HEK293 (cell line): ENCODE data around the gene ZNF8.

Source experiments
- ELK4 ChIP-seq: IDR thresholded peaks from 2 replicates; pipeline ENCODE4 v1.6.1; 2011; ENCODE audit warnings: mild to moderate bottlenecking, low read depth, low read length, borderline replicate concordance
- GLI2 ChIP-seq: fragments of 450-650 bp; formaldehyde crosslinking; IDR thresholded peaks from 2 replicates; pipeline ENCODE4; 2017; ENCODE audit warnings: missing biosample characterization, missing genetic modification characterization, low read depth, borderline replicate concordance
- GLIS1 ChIP-seq: fragments of 450-650 bp; formaldehyde crosslinking; IDR thresholded peaks from 2 replicates; pipeline ENCODE4 v1.5.1; 2016; ENCODE audit warnings: missing biosample characterization, missing genetic modification characterization
- INSM2 ChIP-seq: fragments of 450-650 bp; formaldehyde crosslinking; IDR thresholded peaks from 2 replicates; pipeline ENCODE4 v1.5.1; 2016; ENCODE audit warnings: missing biosample characterization, missing genetic modification characterization
- KLF16 ChIP-seq: fragments of 450-650 bp; formaldehyde crosslinking; IDR thresholded peaks from 2 replicates; pipeline ENCODE4 v1.5.1; 2017; ENCODE audit warnings: missing biosample characterization, missing genetic modification characterization
- PRDM6 ChIP-seq: fragments of 450-650 bp; formaldehyde crosslinking; IDR thresholded peaks from 2 replicates; pipeline ENCODE4 v1.5.1; 2017; ENCODE audit warnings: missing biosample characterization, missing genetic modification characterization
- SCRT1 ChIP-seq: fragments of 450-650 bp; formaldehyde crosslinking; IDR thresholded peaks from 2 replicates; pipeline ENCODE4 v1.5.1; 2016; ENCODE audit warnings: missing biosample characterization, missing genetic modification characterization, borderline replicate concordance
- SCRT2 ChIP-seq: fragments of 450-650 bp; formaldehyde crosslinking; IDR thresholded peaks from 2 replicates; pipeline ENCODE4 v1.5.1; 2016; ENCODE audit warnings: missing biosample characterization, missing genetic modification characterization
- SETDB1 ChIP-seq: IDR thresholded peaks from one replicate; pipeline ENCODE4 v1.6.1; 2017; ENCODE audit warnings: mild to moderate bottlenecking, low read length, moderate library complexity, mixed read lengths; ENCODE audit not compliant: insufficient read length
- SP3 ChIP-seq: fragments of 450-650 bp; formaldehyde crosslinking; IDR thresholded peaks from 2 replicates; pipeline ENCODE4 v1.5.1; 2016; ENCODE audit warnings: missing biosample characterization, missing genetic modification characterization
- SP7 ChIP-seq: fragments of 450-650 bp; formaldehyde crosslinking; IDR thresholded peaks from 2 replicates; pipeline ENCODE4 v1.5.1; 2016; ENCODE audit warnings: missing biosample characterization, missing genetic modification characterization
- YY2 ChIP-seq: fragments of 450-650 bp; formaldehyde crosslinking; IDR thresholded peaks from 2 replicates; pipeline ENCODE4 v1.5.1; 2016; ENCODE audit warnings: missing biosample characterization, missing genetic modification characterization
- ZBTB1 ChIP-seq: fragments of 450-650 bp; formaldehyde crosslinking; IDR thresholded peaks from 2 replicates; pipeline ENCODE4 v1.5.1; 2016; ENCODE audit warnings: missing biosample characterization, missing genetic modification characterization
- ZBTB17 ChIP-seq: fragments of 450-650 bp; formaldehyde crosslinking; IDR thresholded peaks from 2 replicates; pipeline ENCODE4 v1.5.1; 2016; ENCODE audit warnings: missing biosample characterization, missing genetic modification characterization
- ZBTB20 ChIP-seq: fragments of 450-650 bp; formaldehyde crosslinking; IDR thresholded peaks from 2 replicates; pipeline ENCODE4 v1.5.1; 2016; ENCODE audit warnings: missing biosample characterization, missing genetic modification characterization
- ZBTB49 ChIP-seq: fragments of 450-650 bp; formaldehyde crosslinking; IDR thresholded peaks from 2 replicates; pipeline ENCODE4 v1.5.1; 2016; ENCODE audit warnings: missing biosample characterization, missing genetic modification characterization, low read depth
- ZFP37 ChIP-seq: fragments of 450-650 bp; formaldehyde crosslinking; IDR thresholded peaks from 2 replicates; pipeline ENCODE4 v1.5.1; 2016; ENCODE audit warnings: missing biosample characterization, missing genetic modification characterization
- ZFP41 ChIP-seq: fragments of 450-650 bp; formaldehyde crosslinking; IDR thresholded peaks from 2 replicates; pipeline ENCODE4 v1.5.1; 2016; ENCODE audit warnings: missing biosample characterization, missing genetic modification characterization, borderline replicate concordance
- ZFP69B ChIP-seq: fragments of 450-650 bp; formaldehyde crosslinking; IDR thresholded peaks from 2 replicates; pipeline ENCODE4 v1.5.1; 2016; ENCODE audit warnings: missing biosample characterization, missing genetic modification characterization
- ZIC2 ChIP-seq: fragments of 450-650 bp; formaldehyde crosslinking; IDR thresholded peaks from 2 replicates; pipeline ENCODE4 v1.5.1; 2016; ENCODE audit warnings: missing biosample characterization, missing genetic modification characterization
- ZNF18 ChIP-seq: fragments of 450-650 bp; formaldehyde crosslinking; IDR thresholded peaks from 2 replicates; pipeline ENCODE4 v1.5.1; 2016; ENCODE audit warnings: missing biosample characterization, missing genetic modification characterization
- ZNF211 ChIP-seq: fragments of 450-650 bp; formaldehyde crosslinking; IDR thresholded peaks from 2 replicates; pipeline ENCODE4 v1.5.1; 2016; ENCODE audit warnings: low read depth, missing biosample characterization, missing genetic modification characterization
- ZNF221 ChIP-seq: fragments of 450-650 bp; formaldehyde crosslinking; IDR thresholded peaks from 2 replicates; pipeline ENCODE4 v1.5.1; 2017; ENCODE audit warnings: missing biosample characterization, missing genetic modification characterization, borderline replicate concordance
- ZNF23 ChIP-seq: fragments of 450-650 bp; formaldehyde crosslinking; IDR thresholded peaks from 2 replicates; pipeline ENCODE4 v1.5.1; 2016; ENCODE audit warnings: missing biosample characterization, missing genetic modification characterization, borderline replicate concordance
- ZNF391 ChIP-seq: fragments of 450-650 bp; formaldehyde crosslinking; IDR thresholded peaks from 2 replicates; pipeline ENCODE4 v1.5.1; 2016; ENCODE audit warnings: low read depth, missing biosample characterization, missing genetic modification characterization, borderline replicate concordance
- ZNF426 ChIP-seq: fragments of 450-650 bp; formaldehyde crosslinking; IDR thresholded peaks from 2 replicates; pipeline ENCODE4 v1.5.1; 2017; ENCODE audit warnings: missing biosample characterization, missing genetic modification characterization, mild to moderate bottlenecking, inconsistent platforms, moderate library complexity
- ZNF433 ChIP-seq: fragments of 450-650 bp; formaldehyde crosslinking; IDR thresholded peaks from 2 replicates; pipeline ENCODE4 v1.5.1; 2016; ENCODE audit warnings: missing biosample characterization, missing genetic modification characterization, low read depth
- ZNF501 ChIP-seq: fragments of 450-650 bp; formaldehyde crosslinking; IDR thresholded peaks from 2 replicates; pipeline ENCODE4 v1.5.1; 2016; ENCODE audit warnings: missing biosample characterization, missing genetic modification characterization
- ZNF660 ChIP-seq: fragments of 450-650 bp; IDR thresholded peaks from 2 replicates; pipeline ENCODE4 v1.5.1; 2018; ENCODE audit warnings: missing biosample characterization, mild to moderate bottlenecking, missing genetic modification characterization
- ZNF664 ChIP-seq: fragments of 450-650 bp; formaldehyde crosslinking; IDR thresholded peaks from 2 replicates; pipeline ENCODE4 v1.5.1; 2016; ENCODE audit warnings: missing biosample characterization, missing genetic modification characterization
- ZNF692 ChIP-seq: fragments of 450-650 bp; formaldehyde crosslinking; IDR thresholded peaks from 2 replicates; pipeline ENCODE4 v1.5.1; 2016; ENCODE audit warnings: missing biosample characterization, missing genetic modification characterization
- ZNF747 ChIP-seq: fragments of 450-650 bp; formaldehyde crosslinking; IDR thresholded peaks from 2 replicates; pipeline ENCODE4 v1.5.1; 2016; ENCODE audit warnings: missing biosample characterization, missing genetic modification characterization
- ZNF768 ChIP-seq: fragments of 450-650 bp; formaldehyde crosslinking; IDR thresholded peaks from 2 replicates; pipeline ENCODE4 v1.5.1; 2018; ENCODE audit warnings: missing biosample characterization, mild to moderate bottlenecking, missing genetic modification characterization

ZNF8 gene

GRCh38 chr19:58274771-58275201 is 4.0 kb upstream of the ZNF8 start (continued):
- TF ChIP-seq ZNF660 (no peak), YY2 (tag by site-specific recombination) (no peak), ZNF211 (tag by site-specific recombination) (no peak), ZNF692 (tag by site-specific recombination) (no peak), GLIS1 (0 out of 2 replicates have a peak, but pooled peaks have one; percentile 33), ZIC2 (tag by site-specific recombination) (no peak), ZBTB17 (tag by site-specific recombination) (peak; percentile 12; the same call in 1 of the 2 replicates), ZNF18 (tag by site-specific recombination) (no peak), ZNF747 (tag by site-specific recombination) (no peak), PRDM6 (peak; percentile 47; the same call in 1 of the 2 replicates), ZBTB20 (no peak), ZFP37 (no peak), ZNF664 (tag by site-specific recombination) (no peak), ZNF433 (tag by site-specific recombination) (no peak), ZNF501 (no peak), SETDB1 (no peak), GLI2 (no peak), ZFP69B (tag by site-specific recombination) (no peak), INSM2 (tag by site-specific recombination) (no peak), ZFP41 (tag by site-specific recombination) (no peak), ZBTB1 (tag by site-specific recombination) (no peak), ZNF23 (tag by site-specific recombination) (no peak), KLF16 (no peak), ZNF426 (no peak), SP7 (peak; percentile 58), ELK4 (no peak), SCRT1 (tag by site-specific recombination) (no peak), ZNF391 (tag by site-specific recombination) (no peak), SCRT2 (tag by site-specific recombination) (no peak), ZNF768 (tag by site-specific recombination) (no peak), ZBTB49 (no peak), ZNF221 (no peak), SP3 (0 out of 2 replicates have a peak, but pooled peaks have one; percentile 24)
